Kidney epithelial cell (primary cell): Measurements from ENCODE around the gene GFRA1. TPM values are rescaled to one million over a fixed set of nuclear protein-coding genes. Genes with fewer than 3 reads are reported as not detected.

Experiments
- DNase-seq: peaks from one replicate; pipeline ENCODE4 v3.0.0-alpha.2; 2010; ENCODE audit warnings: low read depth
- H3K27me3 ChIP-seq: 2 replicates; pipeline ENCODE4 v1.6.0; 2011; ENCODE audit warnings: low read length; ENCODE audit not compliant: control insufficient read depth, insufficient read depth
- H3K36me3 ChIP-seq: 2 replicates; pipeline ENCODE4 v1.5.1; 2011; ENCODE audit warnings: low read length; ENCODE audit not compliant: control insufficient read depth, insufficient read depth
- H3K4me3 ChIP-seq: 2 replicates; pipeline ENCODE4 v1.5.1; 2011; ENCODE audit warnings: low read depth, mild to moderate bottlenecking, control low read depth, low read length
- total RNA-seq: library from RNA; depleted of rRNA; stranded (reverse); fragments of >200 nt; gene quantifications from 2 replicates; pipeline ENCODE4 v1.2.3, GENCODE V29; 2015
- TF ChIP-seq, protein P1 (sequence below): IDR thresholded peaks from 2 replicates; pipeline ENCODE4 v1.5.1; 2011; ENCODE audit warnings: mild to moderate bottlenecking, moderate library complexity, low read length, control low read depth, inconsistent platforms; ENCODE audit not compliant: insufficient read depth, poor library complexity, severe bottlenecking

Gene GFRA1
- total RNA-seq, 1 donor from 2014 or later: 1.6 TPM

DNA sequence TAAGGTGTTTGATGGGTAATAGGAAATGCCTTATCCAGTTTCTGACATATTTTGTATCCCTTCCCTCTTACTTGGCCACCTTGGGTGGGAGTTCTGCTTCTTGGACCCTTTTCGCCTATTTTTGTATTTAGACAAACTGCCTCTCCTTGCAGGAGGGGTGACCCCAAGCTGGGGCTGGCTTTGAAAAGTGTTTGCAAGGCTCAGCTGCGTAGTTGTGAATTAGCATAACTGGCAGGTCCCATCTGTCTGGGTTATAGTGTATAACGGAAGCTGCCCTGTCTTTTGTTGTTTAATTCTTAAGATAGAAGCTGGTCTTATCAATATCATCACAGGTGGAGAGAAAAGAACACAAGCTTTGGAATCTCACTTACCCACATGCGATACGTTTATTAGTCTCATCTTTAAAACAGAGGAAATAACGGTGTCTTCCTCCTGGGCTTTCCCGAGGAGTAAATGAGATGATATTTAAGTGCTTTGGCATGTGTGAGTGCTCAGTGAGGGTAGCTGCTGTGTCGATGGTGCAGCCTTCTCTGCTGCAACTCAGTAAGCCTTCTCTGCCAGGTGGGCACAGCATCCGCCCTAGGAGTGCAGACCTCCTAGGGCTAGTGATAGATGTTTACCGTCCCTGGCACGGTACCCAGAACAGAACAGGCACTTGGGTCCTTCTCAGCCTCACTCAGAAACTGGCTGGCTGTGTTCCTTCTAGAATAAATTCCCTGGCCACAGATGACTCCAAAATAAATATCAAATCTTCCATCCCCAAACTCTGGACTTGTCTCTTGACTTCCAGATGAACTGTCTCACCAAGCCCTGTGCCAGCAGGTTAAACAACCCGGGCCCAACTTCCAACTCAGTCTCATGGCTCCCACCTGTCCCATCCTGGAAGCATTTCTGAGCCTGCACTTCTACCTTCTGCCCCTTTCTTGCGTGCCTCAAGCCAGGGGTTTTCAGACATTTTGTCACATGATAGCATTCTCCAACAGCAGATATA is 227.3 kb downstream of the GFRA1 start:
- Histone ChIP-seq H3K4me3 (no peak overlapping the region), H3K27me3 (no peaks in the 10 kb centered on the region), H3K36me3 (no peaks in the 10 kb centered on the region)
- no peak for DNase-seq
- TF ChIP-seq, protein P1, sequence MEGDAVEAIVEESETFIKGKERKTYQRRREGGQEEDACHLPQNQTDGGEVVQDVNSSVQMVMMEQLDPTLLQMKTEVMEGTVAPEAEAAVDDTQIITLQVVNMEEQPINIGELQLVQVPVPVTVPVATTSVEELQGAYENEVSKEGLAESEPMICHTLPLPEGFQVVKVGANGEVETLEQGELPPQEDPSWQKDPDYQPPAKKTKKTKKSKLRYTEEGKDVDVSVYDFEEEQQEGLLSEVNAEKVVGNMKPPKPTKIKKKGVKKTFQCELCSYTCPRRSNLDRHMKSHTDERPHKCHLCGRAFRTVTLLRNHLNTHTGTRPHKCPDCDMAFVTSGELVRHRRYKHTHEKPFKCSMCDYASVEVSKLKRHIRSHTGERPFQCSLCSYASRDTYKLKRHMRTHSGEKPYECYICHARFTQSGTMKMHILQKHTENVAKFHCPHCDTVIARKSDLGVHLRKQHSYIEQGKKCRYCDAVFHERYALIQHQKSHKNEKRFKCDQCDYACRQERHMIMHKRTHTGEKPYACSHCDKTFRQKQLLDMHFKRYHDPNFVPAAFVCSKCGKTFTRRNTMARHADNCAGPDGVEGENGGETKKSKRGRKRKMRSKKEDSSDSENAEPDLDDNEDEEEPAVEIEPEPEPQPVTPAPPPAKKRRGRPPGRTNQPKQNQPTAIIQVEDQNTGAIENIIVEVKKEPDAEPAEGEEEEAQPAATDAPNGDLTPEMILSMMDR: no peak

DNA sequence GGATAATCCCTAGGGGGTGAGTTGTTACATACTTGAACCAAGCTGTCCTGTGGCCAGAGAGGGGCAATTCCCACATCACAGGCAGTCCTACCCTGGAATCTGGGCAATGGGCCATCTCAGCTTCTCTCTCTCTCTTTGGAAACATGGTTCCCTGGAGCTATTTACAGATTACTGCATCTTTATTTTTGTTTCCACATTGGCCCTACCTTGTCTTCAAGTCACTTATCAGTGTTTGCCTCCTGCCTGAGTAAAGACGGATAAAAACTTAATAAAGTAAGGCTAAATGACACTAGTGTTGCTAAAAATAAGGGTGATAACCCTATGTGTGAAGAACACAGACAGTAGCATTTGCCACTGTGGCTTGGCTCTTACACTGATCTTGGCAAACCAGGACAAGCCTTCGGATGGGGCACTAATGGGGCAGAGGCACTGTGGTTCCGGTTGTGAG is 228.2 kb downstream of the GFRA1 start:
- Histone ChIP-seq H3K27me3 (no peaks in the 10 kb centered on the region), H3K36me3 (no peaks in the 10 kb centered on the region), H3K4me3 (no peak overlapping the region)
- TF ChIP-seq, protein P1: no peak
- DNase-seq: no peak

DNA sequence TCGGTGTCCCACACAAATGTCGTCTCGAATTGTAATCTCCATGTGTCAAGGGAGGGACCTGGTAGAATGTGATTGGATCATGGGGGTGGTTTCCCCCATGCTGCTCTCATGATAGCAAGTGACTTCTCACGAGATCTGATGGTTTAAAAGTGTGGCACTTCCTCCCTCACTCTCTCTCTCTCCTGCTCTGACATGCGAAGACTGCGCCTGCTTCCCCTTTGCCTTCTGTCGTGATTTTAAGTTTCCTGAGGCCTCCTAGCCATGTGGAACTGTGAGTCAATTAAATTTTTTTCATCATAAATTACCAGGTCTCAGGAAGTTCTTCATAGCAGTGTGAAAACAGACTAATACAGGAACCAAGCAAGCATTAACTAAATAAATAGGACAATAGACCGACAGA is 229.1 kb downstream of the GFRA1 start:
- Histone ChIP-seq H3K4me3 (no peak overlapping the region), H3K36me3 (no peaks in the 10 kb centered on the region), H3K27me3 (no peaks in the 10 kb centered on the region)
- TF ChIP-seq, protein P1: no peak
- DNase-seq: no peak

DNA sequence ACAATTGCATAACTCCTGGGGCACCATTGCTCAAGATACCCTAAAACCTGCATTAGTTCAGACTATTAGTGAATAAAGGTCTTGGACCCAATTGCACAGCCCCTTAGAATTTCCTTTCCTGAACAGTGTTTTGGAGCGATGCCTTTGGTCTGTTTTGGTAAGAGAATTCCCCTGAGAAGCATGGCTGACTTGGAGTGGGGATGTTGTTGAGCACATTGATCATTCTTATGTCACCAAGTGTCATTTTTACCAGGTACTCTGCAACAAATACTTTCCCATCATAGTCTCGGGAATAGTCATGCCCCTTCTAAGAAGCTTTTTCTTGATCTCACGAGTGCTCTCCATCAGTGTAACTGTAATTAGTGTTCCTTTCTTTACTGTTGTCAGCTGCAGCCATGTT is 229.7 kb downstream of the GFRA1 start:
- TF ChIP-seq, protein P1: no peak
- Histone ChIP-seq H3K27me3 (no peaks in the 10 kb centered on the region), H3K36me3 (no peaks in the 10 kb centered on the region), H3K4me3 (no peak overlapping the region)
- DNase-seq: no peak

DNA sequence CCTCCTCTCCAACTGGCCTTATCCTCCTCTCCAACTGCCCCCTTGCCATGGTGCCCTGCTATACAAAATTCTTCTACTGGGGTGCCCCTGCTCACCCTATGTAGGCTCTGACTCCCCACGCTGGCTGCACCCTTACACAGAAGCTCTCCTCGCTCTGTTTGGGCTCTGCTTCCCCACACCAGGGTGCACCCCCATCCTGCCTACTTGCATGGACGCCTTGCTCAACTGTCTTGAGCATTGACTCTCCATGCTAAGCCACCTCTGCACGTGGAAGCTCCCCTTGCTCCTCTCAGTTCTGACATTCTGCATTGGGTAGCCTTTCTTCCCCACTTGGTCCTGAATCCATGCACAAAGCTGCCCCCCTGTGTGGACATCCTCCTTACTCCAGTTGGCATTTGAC is 231.1 kb downstream of the GFRA1 start:
- Histone ChIP-seq H3K27me3 (no peaks in the 10 kb centered on the region), H3K36me3 (no peaks in the 10 kb centered on the region), H3K4me3 (no peak overlapping the region)
- TF ChIP-seq, protein P1: no peak
- no peak for DNase-seq

GRCh38 chr10:116039612-116040011 is 233.4 kb downstream of the GFRA1 start:
- Histone ChIP-seq H3K4me3 (no peak overlapping the region), H3K36me3 (no peaks in the 10 kb centered on the region), H3K27me3 (no peaks in the 10 kb centered on the region)
- DNase-seq: no peak
- TF ChIP-seq, protein P1: no peak
